Progenitor cell of endocrine pancreas (in vitro differentiated cells): ENCODE data around the gene IRF4. TPM values are rescaled to one million over a fixed set of nuclear protein-coding genes. Genes with fewer than 3 reads are reported as not detected.

ENCODE experiments used
- DNase-seq: peaks from one replicate; pipeline ENCODE4 v3.0.0; 2021; ENCODE audit warnings: low spot score; ENCODE audit not compliant: unreplicated experiment
- H3K27ac Mint-ChIP-seq: 2 replicates; pipeline ENCODE4 v1.8.0; 2021; ENCODE audit warnings: mild to moderate bottlenecking, moderate library complexity, mixed read lengths
- H3K27me3 Mint-ChIP-seq: 2 replicates; pipeline ENCODE4 v1.8.0; 2021; ENCODE audit warnings: mixed read lengths
- H3K36me3 Mint-ChIP-seq: 2 replicates; pipeline ENCODE4 v1.8.0; 2022; ENCODE audit warnings: mixed read lengths; ENCODE audit not compliant: insufficient read depth
- H3K4me1 Mint-ChIP-seq: 2 replicates; pipeline ENCODE4 v1.8.0; 2021; ENCODE audit warnings: low read depth, mixed read lengths
- H3K4me3 Mint-ChIP-seq: 2 replicates; pipeline ENCODE4 v1.8.0; 2021; ENCODE audit warnings: low read depth, mild to moderate bottlenecking, moderate library complexity, mixed read lengths
- H3K9me3 Mint-ChIP-seq: 2 replicates; pipeline ENCODE4 v1.8.0; 2021; ENCODE audit warnings: low read depth, mixed read lengths
- total RNA-seq: library from RNA; stranded (reverse); gene quantifications from 2 replicates; pipeline ENCODE4 v1.2.1, GENCODE V29; 2021
- TF ChIP-seq, protein P1 (sequence below): fragments of 200-600 bp; sonication (generic); IDR thresholded peaks from one replicate; pipeline ENCODE4 v1.5.0; 2021; ENCODE audit warnings: antibody characterized with exemption, mild to moderate bottlenecking; ENCODE audit not compliant: unreplicated experiment

Gene IRF4
- total RNA-seq, 1 donor from 2014 or later = not detected

DNA sequence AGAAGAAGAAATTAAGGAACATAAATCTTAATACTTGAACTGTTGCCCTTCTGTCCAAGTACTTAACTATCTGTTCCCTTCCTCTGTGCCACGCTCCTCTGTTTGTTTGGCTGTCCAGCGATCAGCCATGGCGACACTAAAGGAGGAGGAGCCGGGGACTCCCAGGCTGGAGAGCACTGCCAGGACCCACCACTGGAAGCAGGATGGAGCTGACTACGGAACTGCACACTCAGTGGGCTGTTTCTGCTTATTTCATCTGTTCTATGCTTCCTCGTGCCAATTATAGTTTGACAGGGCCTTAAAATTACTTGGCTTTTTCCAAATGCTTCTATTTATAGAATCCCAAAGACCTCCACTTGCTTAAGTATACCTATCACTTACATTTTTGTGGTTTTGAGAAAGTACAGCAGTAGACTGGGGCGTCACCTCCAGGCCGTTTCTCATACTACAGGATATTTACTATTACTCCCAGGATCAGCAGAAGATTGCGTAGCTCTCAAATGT, 17.1 kb downstream of the IRF4 start:
- Mint-ChIP-seq H3K36me3 (no peaks in the 10 kb centered on the region), H3K9me3 (peaks cover 3% of the 10 kb centered on the region), H3K4me1 (peaks cover 4% of the 10 kb centered on the region), H3K27ac (no peak overlapping the region), H3K27me3 (peaks cover 57% of the 10 kb centered on the region), H3K4me3 (no peak overlapping the region)
- no peak for DNase-seq
- TF ChIP-seq, protein P1, sequence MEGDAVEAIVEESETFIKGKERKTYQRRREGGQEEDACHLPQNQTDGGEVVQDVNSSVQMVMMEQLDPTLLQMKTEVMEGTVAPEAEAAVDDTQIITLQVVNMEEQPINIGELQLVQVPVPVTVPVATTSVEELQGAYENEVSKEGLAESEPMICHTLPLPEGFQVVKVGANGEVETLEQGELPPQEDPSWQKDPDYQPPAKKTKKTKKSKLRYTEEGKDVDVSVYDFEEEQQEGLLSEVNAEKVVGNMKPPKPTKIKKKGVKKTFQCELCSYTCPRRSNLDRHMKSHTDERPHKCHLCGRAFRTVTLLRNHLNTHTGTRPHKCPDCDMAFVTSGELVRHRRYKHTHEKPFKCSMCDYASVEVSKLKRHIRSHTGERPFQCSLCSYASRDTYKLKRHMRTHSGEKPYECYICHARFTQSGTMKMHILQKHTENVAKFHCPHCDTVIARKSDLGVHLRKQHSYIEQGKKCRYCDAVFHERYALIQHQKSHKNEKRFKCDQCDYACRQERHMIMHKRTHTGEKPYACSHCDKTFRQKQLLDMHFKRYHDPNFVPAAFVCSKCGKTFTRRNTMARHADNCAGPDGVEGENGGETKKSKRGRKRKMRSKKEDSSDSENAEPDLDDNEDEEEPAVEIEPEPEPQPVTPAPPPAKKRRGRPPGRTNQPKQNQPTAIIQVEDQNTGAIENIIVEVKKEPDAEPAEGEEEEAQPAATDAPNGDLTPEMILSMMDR = peak; percentile 63

DNA sequence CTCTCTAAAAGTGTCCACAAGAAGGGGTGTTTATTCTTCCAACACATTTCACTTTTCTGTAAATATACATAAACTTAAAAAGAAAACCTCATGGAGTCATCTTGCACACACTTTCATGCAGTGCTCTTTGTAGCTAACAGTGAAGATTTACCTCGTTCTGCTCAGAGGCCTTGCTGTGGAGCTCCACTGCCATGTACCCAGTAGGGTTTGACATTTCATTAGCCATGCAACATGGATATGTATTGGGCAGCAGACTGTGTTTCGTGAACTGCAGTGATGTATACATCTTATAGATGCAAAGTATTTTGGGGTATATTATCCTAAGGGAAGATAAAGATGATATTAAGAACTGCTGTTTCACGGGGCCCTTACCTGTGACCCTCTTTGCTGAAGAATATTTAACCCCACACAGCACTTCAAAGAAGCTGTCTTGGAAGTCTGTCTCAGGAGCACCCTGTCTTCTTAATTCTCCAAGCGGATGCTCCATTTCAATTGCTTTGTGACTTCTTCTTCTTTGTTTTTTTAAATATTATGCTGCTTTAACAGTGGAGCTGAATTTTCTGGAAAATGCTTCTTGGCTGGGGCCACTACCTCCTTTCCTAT, 17.9 kb downstream of the IRF4 start:
- H3K27me3 Mint-ChIP-seq = peaks cover 49% of the 10 kb centered on the region
- peaks cover 3% of the 10 kb centered on the region for H3K9me3 Mint-ChIP-seq
- no peaks in the 10 kb centered on the region for H3K36me3 Mint-ChIP-seq
- no peak overlapping the region for H3K4me3 Mint-ChIP-seq
- DNase-seq = no peak
- no peak overlapping the region for H3K27ac Mint-ChIP-seq
- TF ChIP-seq, protein P1 = no peak
- peaks cover 4% of the 10 kb centered on the region for H3K4me1 Mint-ChIP-seq

DNA sequence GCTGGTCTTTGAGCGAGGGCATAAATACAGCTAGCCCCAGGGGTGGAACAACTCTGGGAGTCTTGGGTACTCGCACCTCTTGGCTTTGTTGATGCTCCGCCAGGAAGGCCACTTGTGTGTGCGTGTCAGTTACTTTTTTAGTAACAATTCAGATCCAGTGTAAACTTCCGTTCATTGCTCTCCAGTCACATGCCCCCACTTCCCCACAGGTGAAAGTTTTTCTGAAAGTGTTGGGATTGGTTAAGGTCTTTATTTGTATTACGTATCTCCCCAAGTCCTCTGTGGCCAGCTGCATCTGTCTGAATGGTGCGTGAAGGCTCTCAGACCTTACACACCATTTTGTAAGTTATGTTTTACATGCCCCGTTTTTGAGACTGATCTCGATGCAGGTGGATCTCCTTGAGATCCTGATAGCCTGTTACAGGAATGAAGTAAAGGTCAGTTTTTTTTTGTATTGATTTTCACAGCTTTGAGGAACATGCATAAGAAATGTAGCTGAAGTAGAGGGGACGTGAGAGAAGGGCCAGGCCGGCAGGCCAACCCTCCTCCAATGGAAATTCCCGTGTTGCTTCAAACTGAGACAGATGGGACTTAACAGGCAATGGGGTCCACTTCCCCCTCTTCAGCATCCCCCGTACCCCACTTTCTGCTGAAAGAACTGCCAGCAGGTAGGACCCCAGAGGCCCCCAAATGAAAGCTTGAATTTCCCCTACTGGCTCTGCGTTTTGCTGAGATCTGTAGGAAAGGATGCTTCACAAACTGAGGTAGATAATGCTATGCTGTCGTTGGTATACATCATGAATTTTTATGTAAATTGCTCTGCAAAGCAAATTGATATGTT, 19.2 kb downstream of the IRF4 start:
- Mint-ChIP-seq H3K9me3 (peaks cover 4% of the 10 kb centered on the region), H3K4me1 (peaks cover 4% of the 10 kb centered on the region), H3K4me3 (no peak overlapping the region), H3K27me3 (peaks cover 40% of the 10 kb centered on the region), H3K36me3 (no peaks in the 10 kb centered on the region), H3K27ac (no peak overlapping the region)
- DNase-seq = no peak
- TF ChIP-seq, protein P1 = no peak

DNA sequence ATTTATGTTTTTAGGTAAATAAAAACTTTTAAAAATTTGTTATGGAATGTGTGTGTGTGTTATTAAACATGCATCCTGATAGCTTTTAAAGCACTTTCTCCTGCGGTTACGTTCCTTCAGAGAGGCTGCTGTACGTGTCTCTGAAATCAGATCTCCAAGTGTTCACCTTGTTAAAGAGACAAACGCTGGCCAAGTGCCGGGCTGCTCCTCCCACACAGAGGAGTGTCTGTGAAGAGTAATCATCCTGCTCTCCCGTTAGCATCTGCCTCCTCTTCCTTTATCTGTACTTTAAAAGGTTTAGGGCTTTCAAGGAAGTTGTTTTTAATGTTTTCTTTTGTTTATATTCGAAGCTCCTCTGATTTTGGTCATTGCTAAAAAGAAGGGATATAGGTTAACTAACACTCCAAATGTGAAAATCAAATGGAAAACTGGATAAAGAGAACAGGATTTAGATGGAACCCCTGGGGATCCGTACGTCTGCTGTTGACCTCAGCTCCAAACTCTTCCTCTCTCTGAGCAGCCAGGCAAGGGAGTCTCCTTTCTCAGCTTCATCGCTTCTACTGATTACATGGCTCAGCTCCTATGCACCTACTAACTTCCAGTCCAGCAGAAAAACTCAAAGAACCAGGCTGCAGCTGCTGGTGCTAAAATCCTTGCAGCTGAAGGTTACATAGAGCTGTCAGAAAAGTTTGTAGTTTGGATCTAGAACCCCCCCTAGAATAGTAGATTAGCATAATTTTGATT, 20.0 kb downstream of the IRF4 start:
- DNase-seq = no peak
- Mint-ChIP-seq H3K27me3 (peaks cover 37% of the 10 kb centered on the region), H3K27ac (no peak overlapping the region), H3K4me1 (peaks cover 4% of the 10 kb centered on the region), H3K4me3 (no peak overlapping the region), H3K36me3 (no peaks in the 10 kb centered on the region), H3K9me3 (peaks cover 7% of the 10 kb centered on the region)
- TF ChIP-seq, protein P1 = no peak
